GM12891 (cell line): ENCODE results near the gene CLDN1.

Source experiments
- POLR2A ChIP-seq: IDR thresholded peaks from 2 replicates; pipeline ENCODE4 v1.6.1; 2011; ENCODE audit warnings: low read depth, low read length, control low read depth
- POLR2AphosphoS5 ChIP-seq: IDR thresholded peaks from 2 replicates; pipeline ENCODE4 v1.6.1; 2011; ENCODE audit warnings: low read depth, low read length, control low read depth
- SPI1 ChIP-seq: IDR thresholded peaks from 2 replicates; pipeline ENCODE4 v1.6.1; 2011; ENCODE audit warnings: low read depth, low read length, control low read depth
- TAF1 ChIP-seq: IDR thresholded peaks from 2 replicates; pipeline ENCODE4 v1.6.1; 2011; ENCODE audit warnings: low read depth, low read length, control low read depth

- TF ChIP-seq POLR2A (no peak), POLR2AphosphoS5 (no peak), TAF1 (no peak), SPI1 (no peak)
Observed at GRCh38 chr3:190265126-190265525, 57.1 kb downstream of the CLDN1 start.
